ENCODE results near the gene CLUH.

Gene CLUH

GRCh38 chr17:2711608-2712299 is at the start of gene CLUH:
Gene CLUH, minus strand, starts transcription at chr17:2711764. Its CDS starts 103 bp downstream, at chr17:2711661.
- DNase-seq, result peak; percentile 96

GRCh38 chr17:2758870-2759269 is 47.3 kb upstream of the CLUH start:
- DNase-seq, result no peak

- peak; percentile 26 for DNase-seq
These were observed 44.5 kb upstream of the CLUH start for GRCh38 chr17:2755891-2756724.

GRCh38 chr17:2751491-2751890 is 39.9 kb upstream of the CLUH start:
- DNase-seq, result no peak

- no peak for DNase-seq
These were observed 39.2 kb upstream of the CLUH start for GRCh38 chr17:2750721-2751120.

- DNase-seq, result peak; percentile 90
These were observed 38.2 kb upstream of the CLUH start for GRCh38 chr17:2749784-2750181.

GRCh38 chr17:2749058-2749783 is 37.7 kb upstream of the CLUH start, which contains the start of gene CCDC92B:
Gene CCDC92B, minus strand, starts transcription at chr17:2749652. Its CDS starts 14,507 bp downstream, at chr17:2735145.
- peak; percentile 9 for DNase-seq

- no peak for DNase-seq
These were observed 33.9 kb upstream of the CLUH start for GRCh38 chr17:2745317-2746037.

GRCh38 chr17:2737693-2738092 is 26.1 kb upstream of the CLUH start:
- DNase-seq, result no peak

- DNase-seq, result no peak
These were observed 25.4 kb upstream of the CLUH start for GRCh38 chr17:2736956-2737355.

GRCh38 chr17:2735896-2736295 is 24.3 kb upstream of the CLUH start:
- DNase-seq, result no peak

- no peak for DNase-seq
These were observed 23.4 kb upstream of the CLUH start for GRCh38 chr17:2734939-2735338.

GRCh38 chr17:2731807-2732206 is 20.2 kb upstream of the CLUH start:
- DNase-seq, result no peak

GRCh38 chr17:2730764-2731353 is 19.3 kb upstream of the CLUH start:
- DNase-seq, result no peak

GRCh38 chr17:2724784-2725164 is 13.2 kb upstream of the CLUH start:
- peak; percentile 70 for DNase-seq

GRCh38 chr17:2723997-2724783 is 12.6 kb upstream of the CLUH start:
- DNase-seq, result peak; percentile 75

GRCh38 chr17:2723505-2723996 is 12.0 kb upstream of the CLUH start:
- peak; percentile 52 for DNase-seq

- DNase-seq, result no peak
These were observed 11.0 kb upstream of the CLUH start for GRCh38 chr17:2722611-2723010.

GRCh38 chr17:2721603-2722002 is 10.0 kb upstream of the CLUH start:
- DNase-seq, result no peak

GRCh38 chr17:2719861-2720260 is 8.3 kb upstream of the CLUH start:
- no peak for DNase-seq
